GM21717 (cell line): ENCODE results near the gene CRISP2.

ENCODE experiments used
- ATAC-seq: cut with Tn5 transposase; IDR thresholded peaks from one replicate; pipeline ENCODE4 v1.9.1; 2021; ENCODE audit warnings: mild to moderate bottlenecking, moderate library complexity; ENCODE audit not compliant: unreplicated experiment

CRISP2 gene

GRCh38 chr6:49662231-49662891 lies 51.0 kb downstream of the CRISP2 start:
- ATAC-seq = no peak

- no peak for ATAC-seq
These were observed 59.4 kb downstream of the CRISP2 start for GRCh38 chr6:49653942-49654341.

- ATAC-seq = no peak
These were observed 59.9 kb downstream of the CRISP2 start for GRCh38 chr6:49653438-49653837.

DNA sequence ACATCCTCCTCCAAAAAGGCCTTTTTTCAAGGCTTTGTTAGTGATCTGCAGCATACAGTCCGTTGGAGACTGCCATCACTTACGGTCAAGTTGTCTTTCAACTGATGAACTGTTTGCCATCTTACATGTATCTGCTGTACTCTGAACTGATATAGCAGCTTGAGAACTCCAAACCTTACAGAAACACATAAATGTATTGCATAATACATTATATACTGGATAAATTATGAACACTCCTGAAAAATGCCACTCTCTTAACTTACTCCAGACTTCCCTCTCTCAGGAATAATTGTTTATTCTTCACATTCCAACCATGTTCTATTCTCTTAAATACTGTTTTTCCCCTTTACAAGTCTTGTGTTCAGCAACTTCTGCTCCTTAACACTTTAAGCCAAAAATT lies 62.1 kb downstream of the CRISP2 start:
- ATAC-seq = no peak

- ATAC-seq = no peak
These were observed 63.4 kb downstream of the CRISP2 start for GRCh38 chr6:49649988-49650387.

GRCh38 chr6:49648036-49648435 lies 65.3 kb downstream of the CRISP2 start:
- ATAC-seq = no peak

GRCh38 chr6:49647476-49647875 lies 65.9 kb downstream of the CRISP2 start:
- ATAC-seq = no peak

GRCh38 chr6:49646942-49647341 lies 66.4 kb downstream of the CRISP2 start:
- ATAC-seq = no peak

DNA sequence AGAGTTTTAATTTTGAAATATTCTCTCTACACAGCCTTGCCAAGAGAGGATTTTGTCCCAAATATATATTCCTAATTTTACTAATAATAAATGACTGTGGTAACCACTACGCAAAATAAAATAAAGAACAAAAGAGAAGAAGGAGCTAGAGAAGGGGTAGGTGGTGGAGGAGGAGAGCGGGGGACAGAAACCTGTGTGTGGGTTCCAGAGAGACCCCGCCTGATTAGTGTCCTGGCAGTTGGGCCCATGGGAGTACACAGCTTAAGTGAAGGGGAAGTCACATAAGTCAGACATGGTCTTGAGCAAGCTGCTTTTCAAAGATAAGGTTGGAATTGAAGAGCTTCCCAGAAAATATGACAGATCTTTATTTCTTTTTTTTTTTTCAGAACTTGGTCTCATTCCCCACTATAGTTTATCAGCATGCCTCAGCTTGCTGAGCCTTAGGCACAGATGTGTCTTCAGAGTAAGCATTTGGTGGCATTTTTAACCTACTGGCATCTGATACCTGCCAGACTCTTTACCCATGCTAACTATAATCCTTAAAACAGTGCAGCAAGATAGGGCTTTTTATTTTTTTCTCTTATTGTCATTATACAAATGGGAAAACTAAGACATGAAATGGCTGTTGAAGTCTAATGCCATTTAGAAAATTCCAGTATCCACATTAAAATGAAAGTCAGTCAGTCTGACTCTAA lies 67.1 kb downstream of the CRISP2 start:
- ATAC-seq = no peak

- ATAC-seq = no peak
These were observed 68.2 kb downstream of the CRISP2 start for GRCh38 chr6:49645139-49645538.
